Fibroblast of skin of left biceps (primary cell): Measurements from ENCODE around the gene SLC25A25.
"Not testable (repeated sequence)": the region's sequence is repeated elsewhere in the genome, so short reads cannot be mapped to it uniquely, and the experiment has no call there.

Experiments used
- DNase-seq, 2 experiments: peaks; one replicate each; pipeline ENCODE4 v3.0.0-alpha.2; 2013; ENCODE audit warnings: low read depth in 2 of 2

SLC25A25 gene

GRCh38 chr9:128109050-128109709, 41.1 kb downstream of the SLC25A25 start:
- DNase-seq: no peak

- DNase-seq: not testable (repeated sequence)
Measured at GRCh38 chr9:128111726-128112125, 43.7 kb downstream of the SLC25A25 start.

DNA sequence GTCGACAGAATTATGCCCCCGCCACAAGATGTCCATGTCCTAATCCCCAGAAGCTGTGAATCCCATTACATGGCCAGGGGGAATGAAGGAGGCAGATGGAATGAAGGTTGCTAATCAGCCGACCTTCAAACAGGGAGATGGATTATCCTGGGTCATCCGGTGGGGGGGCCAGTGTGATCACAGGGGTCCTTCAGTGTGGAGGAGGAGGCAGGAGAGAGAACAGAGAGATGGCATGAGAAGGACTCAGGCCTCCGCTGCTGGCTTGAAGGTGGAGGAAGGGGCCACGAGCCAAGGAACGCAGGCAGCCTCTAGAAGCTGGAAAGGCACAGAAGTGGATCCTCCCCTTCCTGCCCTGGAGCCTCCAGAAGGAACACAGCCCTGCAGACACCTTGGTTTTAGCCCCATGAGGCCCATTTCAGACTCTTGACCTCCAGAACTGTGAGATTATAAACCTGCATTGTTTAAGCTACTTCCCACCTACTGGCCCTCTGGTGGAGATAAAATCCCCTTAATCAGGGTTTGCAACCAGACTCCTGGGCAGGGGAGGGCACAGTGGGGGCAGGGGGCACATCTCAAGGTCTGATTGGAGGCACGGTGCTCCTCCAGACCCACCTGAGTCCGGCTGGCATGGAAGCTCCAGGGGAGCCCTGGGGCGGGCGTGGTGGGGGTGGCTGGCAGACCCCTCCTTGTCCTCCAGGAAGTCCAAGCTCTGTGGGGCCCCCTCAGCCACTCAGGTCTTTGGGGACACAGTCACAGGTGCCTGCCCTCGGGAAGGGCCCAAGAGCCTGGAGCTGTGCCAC, 45.7 kb downstream of the SLC25A25 start:
- DNase-seq: no peak

DNA sequence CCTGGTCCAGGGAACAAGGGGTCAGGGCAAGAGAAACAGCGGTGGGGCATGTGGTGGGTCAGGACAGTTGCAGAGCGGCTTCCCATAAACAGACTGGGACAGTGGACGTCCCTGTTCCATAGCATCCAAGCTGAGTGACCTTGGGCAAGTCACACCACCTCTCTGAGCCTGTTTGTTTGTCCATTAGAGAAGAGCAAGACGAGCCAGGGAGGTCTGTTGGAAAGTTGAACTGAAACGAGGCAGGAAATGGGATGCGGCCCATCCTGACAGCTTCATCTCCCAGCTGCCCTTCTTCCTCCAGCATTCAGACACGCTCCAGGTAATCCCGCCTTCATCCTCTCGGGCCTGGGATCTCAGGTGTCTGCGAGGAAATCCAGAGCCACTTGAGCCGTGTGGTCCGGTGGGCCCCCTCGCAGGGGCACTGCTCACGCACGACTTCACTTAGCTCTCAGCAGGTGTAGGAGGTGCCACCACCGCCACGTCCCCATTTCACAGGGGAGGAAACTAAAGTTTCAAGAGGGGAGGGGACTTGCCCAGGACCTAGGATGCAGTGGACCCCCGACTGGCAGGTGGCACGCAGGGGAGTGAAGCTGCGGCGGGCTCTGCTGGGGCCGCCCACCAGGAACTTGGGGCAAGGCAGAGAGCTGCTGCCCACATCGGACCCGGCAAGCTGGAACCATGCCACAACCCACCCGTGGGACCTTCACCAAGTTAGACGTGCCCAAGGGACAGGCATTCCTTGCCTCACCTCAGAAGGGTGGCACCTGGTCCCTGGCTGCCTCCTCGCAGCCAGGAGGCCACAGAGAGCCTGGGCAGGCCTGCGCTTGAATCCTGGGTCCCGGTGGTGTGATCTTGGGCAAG, 46.5 kb downstream of the SLC25A25 start:
- DNase-seq: no peak

DNA sequence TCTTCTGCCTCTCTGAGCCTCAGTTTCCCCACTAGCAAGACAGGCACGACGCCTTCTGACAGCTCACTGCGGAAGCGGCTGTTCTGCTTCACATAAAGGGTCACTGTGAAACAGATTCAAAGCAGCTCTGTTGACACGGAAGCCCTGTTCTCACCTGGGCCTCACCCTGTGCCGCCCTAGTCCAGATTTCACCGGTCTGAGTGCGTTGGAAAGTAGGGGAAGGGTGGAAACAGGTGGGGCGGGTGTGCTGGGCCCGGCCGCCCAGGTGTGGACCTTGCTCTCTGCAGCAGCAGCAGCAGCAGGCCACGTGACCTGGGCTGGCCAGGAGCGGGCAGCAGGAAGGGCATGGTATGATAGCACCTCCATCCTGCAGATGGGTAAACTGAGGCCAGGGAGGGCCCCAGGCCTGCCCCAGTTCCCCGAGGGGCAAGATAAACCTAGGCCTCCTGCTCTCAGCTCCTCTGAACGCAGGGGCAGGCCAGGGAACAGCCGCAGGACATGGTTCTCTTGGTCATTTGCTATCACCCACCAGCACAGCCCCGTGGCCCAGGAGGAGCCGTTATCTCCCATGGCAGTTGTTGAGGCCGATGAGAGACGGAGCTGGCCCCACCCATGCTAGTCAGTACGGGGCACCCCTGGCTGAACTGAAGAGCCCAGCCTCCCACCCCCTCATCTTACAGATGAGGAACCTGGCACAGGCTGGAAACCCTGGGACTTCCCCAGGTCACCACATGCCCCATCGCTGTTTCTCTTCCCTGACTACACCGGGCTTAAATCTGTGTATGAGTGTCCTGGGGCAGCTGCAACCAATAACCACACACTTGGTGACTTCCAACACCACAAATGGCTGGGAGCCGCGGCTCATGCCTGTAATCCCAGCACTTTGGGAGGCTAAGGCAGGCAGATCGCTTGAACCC, 47.4 kb downstream of the SLC25A25 start:
- DNase-seq: no peak

DNA sequence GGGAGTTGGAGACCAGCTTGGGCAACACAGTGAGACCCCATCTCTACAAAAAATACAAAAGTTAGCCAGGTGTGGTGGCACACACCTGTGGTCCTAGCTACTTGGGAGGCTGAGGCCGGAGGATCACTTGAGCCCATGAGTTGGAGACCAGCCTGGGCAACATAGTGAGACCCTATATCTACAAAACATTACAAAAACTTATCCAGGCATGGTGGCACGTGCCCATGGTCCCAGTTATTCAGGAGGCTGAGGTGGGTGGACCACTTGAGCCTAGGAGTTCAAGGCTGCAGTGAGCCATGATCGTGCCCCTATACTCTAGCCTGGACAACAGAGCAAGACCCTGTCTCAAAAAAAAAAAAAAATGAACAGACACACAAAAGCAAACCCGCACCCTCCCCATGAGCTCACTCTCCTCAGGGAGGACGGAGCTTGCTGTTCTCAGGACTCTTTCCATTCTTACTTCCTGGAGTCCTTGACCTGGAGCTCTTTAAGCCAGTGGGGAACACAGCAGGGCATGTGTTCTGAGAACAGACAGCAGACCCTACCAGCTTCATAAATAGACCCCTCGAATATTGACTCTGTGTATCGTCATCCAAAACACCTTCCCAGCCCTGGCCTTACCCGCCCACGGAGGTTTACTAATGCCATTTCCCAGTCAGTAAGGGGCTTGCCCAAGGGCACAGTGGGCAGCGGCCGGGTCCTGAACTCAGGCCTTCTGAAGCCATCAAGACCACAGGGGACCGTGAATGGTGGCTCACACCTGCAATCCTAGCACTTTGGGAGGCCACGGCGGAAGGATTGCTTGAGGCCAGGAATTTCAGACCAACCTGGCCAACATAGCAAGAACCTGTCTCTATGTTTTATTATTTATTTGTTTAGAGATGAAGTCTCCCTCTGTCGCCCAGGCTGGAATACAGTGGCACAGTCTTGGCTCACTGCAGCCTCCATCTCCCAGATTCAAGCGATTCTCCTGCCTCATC, 48.4 kb downstream of the SLC25A25 start:
- DNase-seq: no peak

- DNase-seq: peak; percentile 50 to 56
Measured at GRCh38 chr9:128117613-128118471, 49.8 kb downstream of the SLC25A25 start.

GRCh38 chr9:128118472-128118857, 50.4 kb downstream of the SLC25A25 start:
- DNase-seq: no peak

DNA sequence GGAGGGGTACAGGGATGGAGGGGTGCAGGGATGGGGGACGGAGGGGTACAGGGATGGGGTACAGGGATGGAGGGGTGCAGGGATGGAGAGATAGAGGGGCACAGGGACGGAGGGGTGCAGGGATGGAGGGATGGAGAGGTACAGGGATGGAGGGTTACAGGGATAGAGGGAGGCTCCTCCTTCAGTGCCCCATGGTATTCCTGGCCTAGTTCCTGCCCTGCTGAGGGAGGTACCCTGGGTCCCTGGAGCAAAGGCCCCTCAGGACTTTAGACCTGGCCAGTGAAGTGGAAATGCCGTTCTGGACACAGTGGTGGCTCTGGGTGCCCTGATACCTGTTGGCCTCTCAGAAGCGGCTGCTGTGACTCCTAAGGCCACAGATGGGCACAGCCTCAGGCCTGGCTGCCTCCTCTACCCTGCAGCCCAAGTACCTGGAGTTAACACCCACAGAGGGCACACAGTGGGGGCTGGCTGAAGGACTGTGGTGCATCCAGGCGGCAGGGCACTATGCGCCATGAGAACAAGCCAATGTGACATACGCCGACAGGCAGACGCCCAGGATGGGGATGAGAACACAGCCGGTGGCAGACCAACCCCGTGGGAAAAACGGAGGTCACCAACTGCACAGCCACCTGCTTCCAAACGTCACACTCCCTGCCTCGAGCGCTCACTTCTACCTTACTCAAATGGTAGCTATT, 51.1 kb downstream of the SLC25A25 start:
- DNase-seq: no peak

- DNase-seq: no peak
Measured at GRCh38 chr9:128120061-128120740, 52.2 kb downstream of the SLC25A25 start.

DNA sequence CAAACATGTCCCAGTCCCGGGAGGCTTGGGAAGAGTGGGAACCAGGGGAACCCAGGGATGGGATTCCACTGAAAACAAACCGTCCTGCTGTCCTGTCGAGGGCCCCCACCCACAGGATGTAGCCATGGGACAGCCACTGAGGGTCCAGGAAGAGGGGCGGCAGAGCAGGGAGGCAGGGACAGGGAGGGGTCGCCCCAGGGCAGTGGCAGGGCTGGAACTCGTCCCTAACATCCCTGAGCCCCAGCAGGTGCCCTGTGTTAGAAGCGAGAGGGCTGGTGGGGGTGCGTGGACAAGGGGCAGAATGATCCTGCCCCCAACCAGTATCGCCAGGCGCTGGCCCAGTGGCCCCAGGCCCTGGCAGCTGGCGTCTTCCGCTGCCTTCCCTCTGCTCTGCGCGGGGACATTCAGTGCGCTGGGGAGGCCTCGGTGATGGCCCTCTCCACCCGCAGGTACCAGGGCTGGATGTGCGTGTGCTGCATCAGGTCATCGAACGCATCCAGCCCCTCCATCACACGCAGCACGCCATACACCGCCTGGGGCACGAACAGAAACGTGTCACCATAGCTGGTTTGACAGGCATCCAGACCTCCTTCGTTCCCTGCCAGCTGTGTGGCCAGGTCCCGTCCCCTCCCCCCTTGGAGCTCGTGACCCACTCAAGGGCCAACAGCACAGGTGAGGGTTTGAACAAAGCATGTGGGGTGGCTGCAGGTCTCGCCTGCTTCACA, 52.9 kb downstream of the SLC25A25 start:
- DNase-seq: no peak

DNA sequence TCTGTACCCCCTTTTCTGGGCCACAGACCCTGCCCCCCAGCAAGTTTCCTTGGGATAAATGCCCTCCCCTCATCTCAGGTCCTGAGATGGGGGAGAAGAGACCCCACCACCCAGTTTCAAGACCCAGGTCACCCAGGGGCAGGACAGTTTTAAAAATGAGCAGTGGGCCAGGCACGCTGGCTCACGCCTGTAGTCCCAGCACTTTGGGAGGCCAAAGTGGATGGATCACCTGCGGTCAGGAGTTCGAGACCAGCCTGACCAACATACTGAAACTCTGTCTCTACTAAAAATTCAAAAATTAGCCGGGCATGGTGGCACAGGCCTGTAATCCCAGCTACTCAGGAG, 53.4 kb downstream of the SLC25A25 start:
- no peak for DNase-seq

DNA sequence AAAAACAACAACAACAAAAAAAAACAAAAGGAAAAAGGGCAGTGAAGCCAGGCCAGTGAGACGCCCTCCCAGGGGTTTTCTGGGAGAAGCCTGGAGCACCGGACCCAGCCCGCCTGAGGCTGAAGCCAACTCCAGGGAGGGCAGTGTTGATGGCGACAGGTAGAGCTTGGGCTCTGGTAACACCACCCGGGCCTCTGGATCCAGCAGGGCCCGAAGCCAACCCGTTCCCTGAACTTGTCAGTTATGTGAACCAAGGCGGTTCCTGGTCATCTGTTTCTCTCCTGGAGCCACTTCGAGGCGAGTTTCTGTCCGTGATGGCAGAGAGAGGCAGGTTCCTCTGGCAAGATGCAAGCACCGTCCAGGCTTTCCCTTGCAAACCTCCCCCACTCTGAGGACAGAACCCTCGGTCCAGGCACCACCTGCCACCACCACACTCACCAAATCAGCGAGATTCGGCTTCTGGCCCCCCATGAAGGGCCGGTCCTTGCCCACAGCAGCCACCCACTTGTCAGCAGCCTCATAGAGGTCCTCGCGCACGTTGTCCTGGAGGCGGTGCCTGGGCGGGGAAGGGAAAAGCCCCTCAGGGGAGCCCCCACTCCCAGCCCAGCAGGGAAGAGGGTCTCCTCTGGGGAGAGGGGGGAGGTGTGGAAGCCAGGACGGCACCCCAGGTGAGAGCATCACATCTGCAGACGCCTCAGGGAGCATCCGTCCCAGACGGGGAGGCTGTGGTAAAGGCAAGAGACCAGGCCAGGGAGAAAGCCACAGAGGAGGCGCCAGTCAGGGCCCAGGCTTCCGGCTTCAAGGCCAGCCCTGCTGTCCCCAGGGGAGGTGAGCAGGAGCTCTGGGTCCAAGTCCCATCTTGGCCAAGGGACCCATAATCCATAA, 54.1 kb downstream of the SLC25A25 start:
- DNase-seq: no peak

- DNase-seq: no peak
Measured at GRCh38 chr9:128122809-128123175, 54.8 kb downstream of the SLC25A25 start.

- no peak for DNase-seq
Measured at GRCh38 chr9:128123451-128124080, 55.5 kb downstream of the SLC25A25 start.

GRCh38 chr9:128124451-128124850, 56.4 kb downstream of the SLC25A25 start:
- no peak for DNase-seq
